ENCODE measurements around the gene GUCY2D.

GUCY2D gene

GRCh38 chr17:8029121-8029520, 26.7 kb downstream of the GUCY2D start:
- ChIA-PET POLR2A (no interaction called here), CTCF (interaction anchor here (3.1 to 3.2 kb wide), 2 partner anchors 12 to 28 kb away, joined by 11 to 14 read pairs; no protein-coding TSS in a partner anchor)
- DNase-seq (ENCODE audit: extremely low spot score) = no peak
- no peak for TF ChIP-seq CTCF (IDR thresholded peaks at IDR 0.05; ENCODE audit: control extremely low read depth, extremely low read depth, low read depth, missing control alignments)

- no peak for TF ChIP-seq CTCF (IDR thresholded peaks at IDR 0.05; ENCODE audit: control extremely low read depth, extremely low read depth, low read depth, missing control alignments)
- ChIA-PET POLR2A (no interaction called here), CTCF (interaction anchor here (0.8 to 2.5 kb wide), 5 partner anchors 10 to 288 kb away, joined by 3 to 7 read pairs (median 6); no protein-coding TSS in a partner anchor)
- DNase-seq (ENCODE audit: extremely low spot score) = no peak
These were observed 28.8 kb downstream of the GUCY2D start for GRCh38 chr17:8031261-8031661.

GRCh38 chr17:8031950-8032349, 29.5 kb downstream of the GUCY2D start:
- CTCF ChIA-PET = interaction anchor here (0.8 to 2.5 kb wide), 6 partner anchors 10 to 288 kb away, joined by 3 to 7 read pairs (median 5); no protein-coding TSS in a partner anchor

GRCh38 chr17:8032442-8032841, 30.0 kb downstream of the GUCY2D start:
- DNase-seq (ENCODE audit: extremely low spot score) = no peak
- ChIA-PET POLR2A (no interaction called here), CTCF (interaction anchor here (1.2 to 2.5 kb wide), 4 partner anchors 9 to 289 kb away, joined by 4 to 7 read pairs (median 6); no protein-coding TSS in a partner anchor)
- no peak for TF ChIP-seq CTCF (IDR thresholded peaks at IDR 0.05; ENCODE audit: control extremely low read depth, extremely low read depth, low read depth, missing control alignments)

More at GRCh38 chr17:8031950-8032349, 29.5 kb downstream of the GUCY2D start:
- TF ChIP-seq CTCF (IDR thresholded peaks at IDR 0.05; ENCODE audit: control extremely low read depth, extremely low read depth, low read depth, missing control alignments) = no peak
- POLR2A ChIA-PET = no interaction called here
- DNase-seq (ENCODE audit: extremely low spot score) = no peak

- no peak for DNase-seq (ENCODE audit: extremely low spot score)
- CTCF ChIA-PET = interaction anchor here (3.0 to 4.1 kb wide), 5 partner anchors 20 to 126 kb away, joined by 15 to 40 read pairs (median 17); no protein-coding TSS in a partner anchor
- POLR2A ChIA-PET = no interaction called here
- TF ChIP-seq CTCF (IDR thresholded peaks at IDR 0.05; ENCODE audit: control extremely low read depth, extremely low read depth, low read depth, missing control alignments) = no peak
These were observed 36.7 kb downstream of the GUCY2D start, which contains the start of gene ALOX15B for GRCh38 chr17:8038954-8039610. Gene ALOX15B (plus strand): TSS chr17:8039059. CDS start chr17:8039156, 97 bp downstream.

- no peak for TF ChIP-seq CTCF (IDR thresholded peaks at IDR 0.05; ENCODE audit: control extremely low read depth, extremely low read depth, low read depth, missing control alignments)
- ChIA-PET POLR2A (no interaction called here), CTCF (interaction anchor here (1.0 to 4.5 kb wide), 8 partner anchors 12 to 127 kb away, joined by 4 to 40 read pairs (median 16); no protein-coding TSS in a partner anchor)
- no peak for DNase-seq (ENCODE audit: extremely low spot score)
These were observed 37.3 kb downstream of the GUCY2D start for GRCh38 chr17:8039611-8040168.
